Measurements from ENCODE around the gene ATR.
A peak's percentile ranks its signal among the peaks of the same experiment; 100 is the strongest.

ATR gene

GRCh38 chr3:142507241-142507640 lies 71.3 kb downstream of the ATR start:
- DNase-seq: no peak

GRCh38 chr3:142502187-142502985 lies 76.1 kb downstream of the ATR start:
- no peak for DNase-seq

GRCh38 chr3:142501004-142501926 lies 77.3 kb downstream of the ATR start:
- DNase-seq: no peak

- DNase-seq: no peak
Observed at GRCh38 chr3:142500211-142500610, 78.3 kb downstream of the ATR start.

- DNase-seq: no peak
Observed at GRCh38 chr3:142498397-142499180, 79.9 kb downstream of the ATR start.

- DNase-seq: no peak
Observed at GRCh38 chr3:142497729-142498128, 80.8 kb downstream of the ATR start.

- no peak for DNase-seq
Observed at GRCh38 chr3:142495103-142495502, 83.4 kb downstream of the ATR start.

GRCh38 chr3:142492184-142492583 lies 86.3 kb downstream of the ATR start:
- DNase-seq: no peak

GRCh38 chr3:142489572-142490323 lies 88.8 kb downstream of the ATR start:
- DNase-seq: no peak

GRCh38 chr3:142484912-142485435 lies 93.6 kb downstream of the ATR start:
- DNase-seq: no peak

- no peak for DNase-seq
Observed at GRCh38 chr3:142481196-142481595, 97.3 kb downstream of the ATR start.

- no peak for DNase-seq
Observed at GRCh38 chr3:142470826-142471225, 107.7 kb downstream of the ATR start.

- DNase-seq: no peak
Observed at GRCh38 chr3:142468456-142468855, 110.1 kb downstream of the ATR start.

GRCh38 chr3:142467768-142468167 lies 110.8 kb downstream of the ATR start:
- no peak for DNase-seq

GRCh38 chr3:142460689-142461088 lies 117.8 kb downstream of the ATR start:
- no peak for DNase-seq

- no peak for DNase-seq
Observed at GRCh38 chr3:142459929-142460328, 118.6 kb downstream of the ATR start.

GRCh38 chr3:142459096-142459495 lies 119.4 kb downstream of the ATR start:
- no peak for DNase-seq

- no peak for DNase-seq
Observed at GRCh38 chr3:142450881-142451280, 127.7 kb downstream of the ATR start.

GRCh38 chr3:142450189-142450588 lies 128.3 kb downstream of the ATR start:
- no peak for DNase-seq

- peak; percentile 96 for DNase-seq
Observed at GRCh38 chr3:142447852-142448823, 130.4 kb downstream of the ATR start, which contains the start of gene XRN1. XRN1 (minus strand) TSS chr3:142448037; CDS start chr3:142447944, 93 bp downstream.

All from activated naive CD4-positive, alpha-beta T cell treated with Interleukin-2 at 50 U/mL for 16 hours (primary cell).